NCI-H82 (cell line): Measurements from ENCODE around the gene GFOD2.
A peak's percentile ranks its signal among the peaks of the same experiment; 100 is the strongest.

Experiments used
- DNase-seq: peaks from one replicate; lab custom pipeline; 2025; lab: John Stamatoyannopoulos, UW

GFOD2 gene

GRCh38 chr16:67672306-67672705, 46.8 kb downstream of the GFOD2 start:
- DNase-seq = no peak

DNA sequence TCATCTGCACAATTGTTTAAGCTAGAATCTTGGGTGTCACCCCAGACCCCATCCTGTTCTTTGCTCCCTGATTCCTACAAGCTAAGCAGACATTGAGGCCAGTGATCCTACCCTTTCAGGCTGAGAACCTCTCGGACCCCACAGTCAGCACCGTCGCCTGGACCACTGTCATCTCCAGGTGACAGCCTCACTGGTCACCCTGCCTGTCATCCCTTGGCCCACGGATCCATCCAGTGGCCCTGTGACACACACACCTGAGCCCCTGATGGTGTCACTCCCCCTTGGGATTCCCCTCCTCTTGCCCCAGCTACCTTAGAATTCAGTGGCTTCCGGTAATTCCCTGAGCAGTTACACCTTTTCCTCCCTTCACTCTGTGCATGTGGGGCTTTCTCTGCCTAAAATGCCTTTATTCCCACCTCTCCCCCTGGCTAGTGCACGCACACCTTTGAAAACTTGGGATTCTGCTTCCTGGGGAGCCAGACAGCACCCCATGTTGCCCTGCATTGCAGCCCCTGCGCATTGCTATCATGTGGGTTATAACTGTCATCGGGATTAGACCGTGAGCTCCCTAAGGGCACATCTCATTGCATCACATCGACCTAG, 49.5 kb downstream of the GFOD2 start:
- no peak for DNase-seq

DNA sequence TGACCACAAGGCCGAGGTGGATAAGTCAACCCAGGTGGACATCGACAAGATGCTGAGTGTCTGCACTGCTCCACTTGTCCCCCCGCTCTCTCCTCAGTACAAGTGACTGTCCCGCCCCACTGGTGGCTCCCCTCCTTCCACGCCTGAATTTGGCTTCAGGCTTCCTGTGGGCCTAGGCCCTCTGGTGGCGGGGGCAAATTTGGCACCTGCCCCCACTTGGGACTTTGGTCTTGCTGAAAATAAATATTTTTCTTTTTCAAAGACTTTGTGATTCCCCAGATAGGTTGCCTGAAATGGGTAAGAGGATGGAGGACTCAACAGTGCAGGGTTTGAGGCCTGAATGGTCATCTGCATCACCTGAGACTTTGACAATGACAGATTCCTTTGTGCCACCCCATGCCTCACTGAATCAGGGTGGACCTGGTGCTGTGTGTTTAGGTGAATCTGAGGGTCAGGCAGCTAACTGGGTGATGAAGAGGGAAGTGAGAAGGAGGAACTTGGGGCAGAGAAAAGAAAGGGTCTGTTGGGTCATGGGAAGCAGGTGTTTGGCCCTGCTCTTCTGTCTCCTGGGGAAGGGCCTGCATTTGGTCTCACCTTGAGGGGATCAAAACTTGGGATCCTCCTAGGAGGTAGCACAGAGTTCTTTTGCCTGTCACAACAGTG, 50.5 kb downstream of the GFOD2 start:
- peak; percentile 31 for DNase-seq

DNA sequence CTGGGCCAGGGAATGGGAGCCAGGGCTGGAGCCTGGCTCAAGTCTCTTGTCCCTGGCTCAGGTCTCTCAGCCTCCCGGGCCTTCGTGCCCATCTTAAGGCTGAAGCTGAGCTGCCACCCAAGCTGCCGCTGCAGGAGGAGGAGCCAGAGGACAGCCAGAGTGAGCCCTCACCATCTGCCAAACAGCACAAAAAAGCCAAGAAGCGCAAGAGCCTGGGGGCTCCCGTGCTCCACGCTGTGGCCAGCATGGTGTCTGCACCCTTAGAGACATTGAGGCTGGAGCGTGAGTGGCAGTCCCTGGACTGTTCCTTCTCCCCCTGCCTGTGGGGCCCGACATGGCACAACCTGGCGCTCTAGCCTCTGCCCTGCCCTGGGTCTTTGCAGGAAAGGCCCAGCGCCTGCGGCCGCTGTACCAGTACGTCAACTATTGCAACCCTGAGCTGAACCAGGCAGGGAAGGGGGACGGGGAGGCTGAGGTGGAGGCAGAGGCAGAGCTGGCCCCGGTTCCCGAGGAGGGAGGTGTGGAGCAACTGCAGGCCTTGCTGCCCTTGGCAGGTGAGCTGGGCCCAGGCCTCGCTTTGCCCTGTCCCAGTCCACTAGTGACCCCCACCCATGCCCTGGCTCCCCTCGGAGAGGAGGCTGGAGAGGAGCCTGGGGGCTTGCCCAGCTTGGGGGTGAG, 51.2 kb downstream of the GFOD2 start:
- peak; percentile 98 for DNase-seq

- DNase-seq = no peak
These were observed 51.7 kb downstream of the GFOD2 start for GRCh38 chr16:67667453-67667816.

- peak; percentile 89 for DNase-seq
These were observed 52.3 kb downstream of the GFOD2 start, which contains the start of the genes C16orf86 and ENKD1 for GRCh38 chr16:67666559-67667452. C16orf86 (plus strand) TSS chr16:67666814; CDS start chr16:67666971, 157 bp downstream. ENKD1 (minus strand) TSS chr16:67666750; CDS start chr16:67666442, 308 bp downstream.

DNA sequence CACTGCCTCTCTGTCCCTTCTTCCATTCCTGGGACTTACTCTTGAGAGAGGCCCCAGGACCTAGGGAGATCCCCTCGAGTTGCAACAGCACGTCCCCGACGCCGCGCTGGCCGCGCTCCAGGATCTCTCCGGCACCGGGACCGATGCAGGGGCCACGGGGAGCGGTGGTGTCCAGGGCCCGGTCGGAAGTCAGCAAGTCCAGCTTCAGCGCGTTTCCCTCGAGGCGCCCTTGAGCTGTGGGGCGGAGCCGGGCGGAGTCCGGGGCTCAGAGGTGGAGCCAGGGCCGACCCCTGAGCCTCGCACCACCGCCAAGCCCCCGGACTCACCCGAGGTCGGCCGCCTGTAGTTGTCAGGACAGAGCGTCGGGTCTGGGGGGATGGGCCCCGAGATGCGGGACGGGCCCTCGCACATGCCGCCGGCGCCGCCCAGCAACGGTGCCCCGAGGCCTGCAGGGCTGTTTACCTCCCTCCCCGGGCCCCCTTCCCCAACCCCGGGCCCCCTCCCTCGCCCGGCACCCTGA, 53.0 kb downstream of the GFOD2 start:
- peak; percentile 59 for DNase-seq

DNA sequence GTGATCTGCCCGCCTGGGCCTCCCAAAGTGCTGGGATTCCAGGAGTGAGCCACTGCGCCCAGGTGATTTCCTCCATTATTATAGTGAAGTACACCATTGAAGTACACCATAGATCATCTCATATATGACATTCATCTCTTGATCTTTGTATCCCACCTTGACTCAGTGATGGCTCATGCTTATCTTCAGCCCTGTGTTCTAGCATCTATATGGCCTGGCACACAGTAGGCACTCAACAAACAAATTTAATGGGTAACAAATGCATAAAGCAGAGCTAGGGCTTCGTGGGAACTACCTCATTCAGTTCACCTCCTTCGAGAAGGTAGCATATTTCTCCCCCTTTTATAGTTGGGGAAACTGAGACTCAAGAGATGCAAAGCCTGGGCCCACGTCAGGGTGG, 53.5 kb downstream of the GFOD2 start:
- DNase-seq = no peak

- no peak for DNase-seq
These were observed 54.2 kb downstream of the GFOD2 start for GRCh38 chr16:67664871-67665270.

- no peak for DNase-seq
These were observed 54.9 kb downstream of the GFOD2 start for GRCh38 chr16:67664258-67664657.

GRCh38 chr16:67663877-67664222, 55.3 kb downstream of the GFOD2 start:
- DNase-seq = no peak

DNA sequence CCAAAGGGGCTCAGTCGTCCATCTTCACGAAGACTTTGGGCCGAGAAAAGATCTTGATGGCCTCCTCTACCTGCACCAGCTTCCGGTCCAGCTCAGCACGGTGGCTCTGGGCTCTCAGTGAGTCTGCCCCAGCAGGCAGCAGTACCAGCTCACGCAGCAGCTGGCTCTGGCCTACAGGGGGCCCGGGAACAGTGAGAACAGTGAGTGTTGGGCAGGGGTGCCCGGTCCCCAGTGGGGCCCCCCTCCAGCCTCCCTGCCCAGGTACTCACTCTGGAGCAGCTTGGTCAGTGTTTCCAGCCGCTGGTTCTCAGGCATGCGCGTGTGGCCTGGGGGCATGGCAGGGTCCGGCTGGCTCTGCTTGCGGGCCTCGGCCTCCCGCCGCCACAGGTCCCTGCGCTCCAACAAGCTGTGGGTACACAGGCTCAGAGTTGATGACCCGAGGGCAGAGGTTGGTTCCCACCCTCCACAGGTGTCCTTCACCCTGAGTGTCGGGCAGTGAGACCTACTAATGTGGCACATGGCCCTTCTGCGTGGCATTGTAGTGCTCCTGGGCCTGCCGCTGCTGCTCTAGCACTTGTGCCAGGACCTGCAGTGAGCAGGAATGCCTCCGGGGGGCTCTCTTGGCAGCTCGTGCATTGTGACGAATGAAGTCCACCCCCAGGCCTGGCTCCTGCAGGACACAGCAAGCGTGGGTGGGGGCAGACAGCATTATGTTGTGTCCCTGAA, 55.8 kb downstream of the GFOD2 start:
- peak; percentile 28 for DNase-seq

DNA sequence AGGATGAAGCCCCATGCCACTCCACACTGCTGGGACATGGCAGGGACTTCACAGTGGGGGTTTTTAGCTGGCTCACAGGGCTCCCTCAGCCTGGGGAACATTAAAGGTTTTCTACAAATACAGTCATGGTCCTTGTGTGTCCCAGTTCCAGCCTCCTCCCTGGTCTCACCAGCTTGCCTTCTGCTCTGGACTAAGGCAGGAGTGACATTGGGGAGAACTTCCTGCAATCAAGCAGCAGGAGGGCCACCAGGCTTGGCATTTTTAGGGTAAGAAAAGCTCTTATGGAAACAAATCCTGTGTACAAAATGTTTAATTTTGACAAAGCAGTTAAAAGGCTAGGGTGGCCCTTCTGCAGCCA, 56.5 kb downstream of the GFOD2 start:
- no peak for DNase-seq

GRCh38 chr16:67661886-67662652, 57.0 kb downstream of the GFOD2 start:
- no peak for DNase-seq

DNA sequence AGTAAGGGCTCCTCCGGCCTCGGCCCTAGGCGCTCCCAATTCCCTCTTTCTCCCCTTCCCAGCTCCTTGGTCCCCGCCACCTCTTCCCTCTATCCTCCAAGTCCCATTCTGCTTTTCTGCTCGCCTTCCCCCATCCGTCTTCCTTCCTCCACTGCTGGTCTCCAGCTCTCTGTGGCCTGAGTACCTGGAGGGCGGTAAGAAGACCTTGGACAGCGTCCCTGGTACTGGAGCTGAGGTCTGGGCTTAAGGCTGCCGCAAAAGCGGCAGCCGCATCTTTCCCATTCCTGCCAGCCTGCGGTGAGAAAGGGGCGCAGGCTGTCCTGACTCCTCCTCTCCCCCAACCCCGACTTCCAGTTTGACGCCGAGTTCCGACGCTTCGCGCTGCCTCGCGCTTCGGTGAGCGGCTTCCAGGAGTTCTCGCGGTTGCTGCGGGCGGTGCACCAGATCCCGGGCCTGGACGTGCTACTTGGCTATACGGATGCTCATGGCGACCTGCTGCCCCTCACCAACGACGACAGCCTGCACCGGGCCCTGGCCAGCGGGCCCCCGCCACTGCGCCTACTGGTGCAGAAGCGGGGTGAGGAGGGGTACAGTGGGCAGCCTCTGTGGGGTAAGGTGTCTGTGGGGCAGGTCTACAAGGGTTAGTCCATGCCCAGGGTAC, 57.9 kb downstream of the GFOD2 start:
- peak; percentile 65 for DNase-seq

DNA sequence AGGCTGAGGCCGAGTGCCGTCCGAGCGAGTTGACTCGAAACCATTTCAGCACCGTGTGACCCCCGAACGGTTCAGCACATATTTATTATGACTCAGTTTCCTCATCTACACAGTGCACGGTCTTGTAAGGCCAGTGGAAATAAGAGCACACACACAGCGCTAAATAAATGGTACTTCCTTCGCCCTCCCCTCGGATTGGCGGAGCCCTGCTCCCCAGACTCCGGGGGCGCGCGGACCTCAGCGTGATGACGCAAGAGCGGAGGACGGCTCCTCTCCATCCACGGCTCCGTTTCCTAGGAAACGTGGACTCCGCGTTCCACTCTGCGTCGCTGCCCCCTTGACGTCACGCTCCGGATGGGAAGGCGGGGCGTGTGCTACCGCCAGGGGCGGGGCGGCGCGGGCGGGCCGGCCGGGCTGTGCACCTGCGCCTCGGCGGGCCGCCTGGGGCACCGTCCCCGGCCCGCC, 58.5 kb downstream of the GFOD2 start, which contains the start of gene PARD6A:
Gene PARD6A, plus strand, starts transcription at position 397 of the 465 bp plus-strand sequence. CDS start 79 bp downstream, outside the sequence.
- peak; percentile 98 for DNase-seq

- DNase-seq = peak; percentile 92
These were observed 59.2 kb downstream of the GFOD2 start, which contains the start of gene ACD for GRCh38 chr16:67659675-67660563. ACD (minus strand) TSS chr16:67660260; CDS start chr16:67660220, 40 bp downstream.

DNA sequence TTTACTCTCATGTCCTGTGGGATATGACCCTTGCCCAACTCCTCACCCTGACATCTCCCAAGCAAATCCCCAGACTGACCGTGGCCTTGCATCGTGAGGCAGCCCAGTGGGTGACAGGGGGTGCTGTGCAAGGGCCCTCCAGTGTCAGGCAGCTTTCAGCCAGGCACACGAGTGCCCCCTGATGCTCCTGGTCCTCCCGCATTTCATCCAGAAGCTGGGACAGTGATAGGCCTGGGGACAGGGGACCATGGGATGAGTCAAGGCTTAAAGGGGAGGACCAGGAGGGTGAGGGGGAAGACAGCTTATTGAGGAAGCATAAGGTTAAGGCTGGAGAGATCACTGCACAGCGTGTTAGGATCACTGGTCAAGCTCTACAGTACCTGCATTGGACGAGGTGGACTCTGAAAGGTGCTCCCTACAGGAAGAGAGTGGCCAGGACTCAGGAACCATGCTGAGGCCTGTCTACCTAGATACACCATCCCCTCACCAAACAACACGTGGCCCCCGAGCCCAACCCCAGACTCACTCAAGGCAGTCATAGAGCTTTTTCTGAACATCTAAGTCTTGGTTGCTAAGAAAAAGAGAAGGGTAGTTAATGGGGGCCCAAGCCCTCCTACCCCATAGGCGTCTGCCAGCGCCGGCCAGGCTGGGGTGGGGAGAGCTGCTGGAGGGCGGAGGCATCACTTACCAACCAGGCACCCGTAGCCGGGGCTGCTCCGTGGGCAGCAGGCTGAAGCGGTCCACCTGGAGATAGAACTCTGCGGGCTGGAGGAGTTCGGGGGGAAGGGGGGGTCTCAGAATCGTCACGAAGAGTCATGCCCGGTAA, 60.1 kb downstream of the GFOD2 start:
- DNase-seq = peak; percentile 27
